ENCODE results near the gene MGAT4B.

The MGAT4B gene

GRCh38 chr5:179806250-179807048 is at the start of gene MGAT4B:
Gene MGAT4B, minus strand, starts transcription at chr5:179806866. Its CDS starts 283 bp downstream, at chr5:179806583.
- DNase-seq (ENCODE audit: low read depth) = no peak
- no peak for TF ChIP-seq CTCF (IDR thresholded peaks at IDR 0.05; ENCODE audit: low read depth, low read length, missing control alignments)
- H3K4me3 ChIP-seq (ENCODE audit: low read depth, low read length) = peak within 1 kb of the TSS; percentile 94

GRCh38 chr5:179854356-179854755 is 47.7 kb upstream of the MGAT4B start:
- DNase-seq (ENCODE audit: low read depth) = no peak
- TF ChIP-seq CTCF (IDR thresholded peaks at IDR 0.05; ENCODE audit: low read depth, low read length, missing control alignments) = no peak
- no peak overlapping the region for H3K4me3 ChIP-seq (ENCODE audit: low read depth, low read length)

- no peak for TF ChIP-seq CTCF (IDR thresholded peaks at IDR 0.05; ENCODE audit: low read depth, low read length, missing control alignments)
- peak; percentile 40 for DNase-seq (ENCODE audit: low read depth)
- H3K4me3 ChIP-seq (ENCODE audit: low read depth, low read length) = no peak overlapping the region
These were observed 46.4 kb upstream of the MGAT4B start for GRCh38 chr5:179852993-179853547.

- H3K4me3 ChIP-seq (ENCODE audit: low read depth, low read length) = no peak overlapping the region
- DNase-seq (ENCODE audit: low read depth) = no peak
- TF ChIP-seq CTCF (IDR thresholded peaks at IDR 0.05; ENCODE audit: low read depth, low read length, missing control alignments) = no peak
These were observed 35.0 kb upstream of the MGAT4B start for GRCh38 chr5:179841621-179842020.

GRCh38 chr5:179840766-179841165 is 34.1 kb upstream of the MGAT4B start:
- no peak for DNase-seq (ENCODE audit: low read depth)
- H3K4me3 ChIP-seq (ENCODE audit: low read depth, low read length) = no peak overlapping the region
- TF ChIP-seq CTCF (IDR thresholded peaks at IDR 0.05; ENCODE audit: low read depth, low read length, missing control alignments) = no peak

- H3K4me3 ChIP-seq (ENCODE audit: low read depth, low read length) = no peak overlapping the region
- no peak for TF ChIP-seq CTCF (IDR thresholded peaks at IDR 0.05; ENCODE audit: low read depth, low read length, missing control alignments)
- no peak for DNase-seq (ENCODE audit: low read depth)
These were observed 33.7 kb upstream of the MGAT4B start for GRCh38 chr5:179840321-179840720.

Data from GM12864 (cell line).